NCI-H345 (cell line): ENCODE results near the gene EVA1A.

Experiments
- DNase-seq: peaks from one replicate; lab custom pipeline; 2025; lab: John Stamatoyannopoulos, UW

Gene EVA1A

DNA sequence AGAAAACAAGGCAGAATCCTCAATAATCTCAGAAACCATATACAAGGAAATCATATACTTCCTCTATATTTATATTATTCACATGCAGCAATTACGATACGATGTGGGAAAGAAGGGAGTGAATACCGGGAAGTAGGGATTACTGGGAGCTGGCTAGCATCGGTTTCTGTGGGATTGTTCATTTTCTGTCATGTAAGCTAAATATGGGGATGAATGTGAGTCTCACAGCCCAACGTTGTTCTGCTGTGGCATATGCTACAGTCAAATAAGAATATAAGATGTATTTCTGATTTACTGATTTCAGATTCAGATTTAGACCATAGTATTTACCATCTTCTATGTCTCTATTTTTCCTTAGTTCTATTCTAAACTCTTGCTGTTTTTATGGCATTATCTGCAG is 113.6 kb downstream of the EVA1A start:
- DNase-seq: no peak
